Measurements from ENCODE around the gene STAT6.

Gene STAT6

DNA sequence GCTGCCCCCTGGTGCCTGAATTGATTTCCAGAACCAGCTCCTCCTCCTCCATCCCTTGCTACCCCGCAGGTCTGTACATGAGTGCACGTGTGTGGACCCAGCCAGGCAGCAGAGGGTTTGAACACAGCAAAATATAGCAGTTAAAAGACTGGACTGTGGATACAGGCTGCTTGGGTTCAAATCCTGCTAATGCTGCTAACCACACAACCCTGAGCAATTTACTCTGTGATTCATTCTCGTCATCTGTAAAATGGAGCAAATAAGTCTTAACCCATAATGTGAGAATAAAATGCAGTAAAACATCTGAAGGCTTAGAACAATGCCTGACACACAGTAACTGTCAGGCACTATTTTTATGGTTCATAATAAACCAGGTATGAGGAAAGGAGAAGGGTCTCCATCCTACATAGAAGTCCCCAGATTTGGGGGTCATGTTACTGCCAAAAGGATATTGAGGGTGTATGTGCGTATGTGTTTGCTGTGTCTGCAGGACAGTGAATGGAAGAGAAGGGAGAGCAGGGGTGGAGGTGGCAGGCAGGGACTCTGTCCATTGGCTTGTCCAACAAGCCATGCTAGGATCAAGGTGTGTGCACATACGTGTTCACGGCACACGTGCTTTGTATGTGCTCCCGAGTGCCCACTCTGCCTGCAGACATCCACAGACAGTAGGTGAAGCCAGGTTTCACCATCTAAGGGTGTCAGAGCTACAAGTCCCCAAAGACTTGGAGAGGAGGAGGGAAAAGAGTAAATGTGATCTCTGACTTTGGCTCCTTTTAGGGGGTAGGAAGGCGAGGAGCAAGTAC, 1.5 kb upstream of the STAT6 start:
- H3K79me2 ChIP-seq (ENCODE audit: insufficient read depth, low read length) = 0 out of 2 replicates have a peak, but pooled peaks cover 3% of the 10 kb centered on the region
- no peaks in the 10 kb centered on the region for H4K20me1 ChIP-seq (ENCODE audit: insufficient read depth, low read length)
- H3K27me3 ChIP-seq (ENCODE audit: insufficient read depth, low read length) = no peaks in the 10 kb centered on the region
- peak overlapping the region; percentile 78 for H3K4me2 ChIP-seq (ENCODE audit: low read length)
- H3K9me2 ChIP-seq (ENCODE audit: low read depth, low read length) = no peaks in the 10 kb centered on the region
- peak overlapping the region; percentile 82 for H3K4me3 ChIP-seq (ENCODE audit: low read depth, low read length, poor library complexity, severe bottlenecking)
- H3K9me3 ChIP-seq (ENCODE audit: low read length) = no peaks in the 10 kb centered on the region
- H2AFZ ChIP-seq (ENCODE audit: low read length) = no peak overlapping the region
- H3K27ac ChIP-seq (ENCODE audit: low read depth, low read length, poor library complexity, severe bottlenecking) = peak overlapping the region; percentile 87
- TF ChIP-seq CTCF (IDR thresholded peaks at IDR 0.05; ENCODE audit: low read length) (peak; percentile 89), EZH2 (IDR thresholded peaks at IDR 0.05; ENCODE audit: borderline replicate concordance, low read length) (no peak)
- H3K9ac ChIP-seq (ENCODE audit: low read length) = no peak overlapping the region; the same call in 1 of the 2 replicates
- H3K36me3 ChIP-seq (ENCODE audit: insufficient read depth, low read length) = peaks cover 10% of the 10 kb centered on the region; the same call in 1 of the 2 replicates
- H3K4me1 ChIP-seq (ENCODE audit: insufficient read depth, low read length, severe bottlenecking) = peaks cover 27% of the 10 kb centered on the region
- no peaks in the 10 kb centered on the region for H3F3A ChIP-seq (ENCODE audit: insufficient read depth, low read length)

DNA sequence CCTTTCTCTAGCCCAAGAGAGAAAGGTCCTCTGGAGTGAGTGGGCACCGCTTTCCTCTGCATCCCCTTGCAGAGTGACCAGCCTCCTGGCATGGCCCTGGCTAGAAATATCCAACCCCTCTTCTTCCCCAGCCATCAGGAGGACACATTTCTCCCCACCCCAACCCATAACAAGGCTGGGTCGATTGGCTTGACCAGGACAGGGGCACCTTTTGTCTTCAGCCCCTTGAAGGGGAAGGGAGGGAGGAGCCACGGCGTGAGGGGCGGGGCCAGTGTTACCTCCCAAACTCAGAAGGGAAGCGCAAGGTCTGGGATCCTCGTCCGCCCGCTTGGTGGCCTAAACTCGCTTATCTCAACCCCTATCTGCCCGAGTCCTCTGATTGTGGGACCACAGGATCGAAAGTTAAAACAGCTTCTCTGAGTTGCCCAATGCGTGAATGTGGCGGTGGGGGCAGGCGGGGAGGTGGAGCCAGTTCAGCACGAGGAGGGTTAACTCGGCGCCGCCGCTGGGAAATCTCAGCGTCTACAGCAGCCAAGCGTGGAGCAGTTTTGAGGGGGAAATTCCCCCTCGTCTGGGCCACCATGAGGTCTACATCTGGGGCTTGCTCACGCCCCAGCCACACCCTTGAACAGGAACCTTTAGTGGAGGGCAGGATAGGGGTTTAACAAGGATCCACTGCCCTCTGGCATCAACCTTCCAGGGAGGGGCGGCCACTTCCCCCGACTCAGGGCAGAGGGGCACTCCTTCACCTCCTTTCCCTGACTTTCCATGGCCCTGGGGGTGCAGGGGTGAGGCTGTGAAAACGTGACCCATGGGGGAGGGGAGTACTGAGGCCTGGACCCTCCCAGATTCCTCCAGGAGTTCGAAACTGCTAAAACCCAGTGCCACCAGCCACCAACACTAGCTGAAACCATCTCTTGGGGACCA, 795 bp downstream of the STAT6 start:
- H3K9me2 ChIP-seq (ENCODE audit: low read depth, low read length) = no peaks in the 10 kb centered on the region
- no peaks in the 10 kb centered on the region for H4K20me1 ChIP-seq (ENCODE audit: insufficient read depth, low read length)
- H3K9me3 ChIP-seq (ENCODE audit: low read length) = no peaks in the 10 kb centered on the region
- no peak overlapping the region for H2AFZ ChIP-seq (ENCODE audit: low read length)
- peaks cover 27% of the 10 kb centered on the region for H3K4me1 ChIP-seq (ENCODE audit: insufficient read depth, low read length, severe bottlenecking)
- peak overlapping the region; percentile 87 for H3K27ac ChIP-seq (ENCODE audit: low read depth, low read length, poor library complexity, severe bottlenecking)
- 0 out of 2 replicates have a peak, but pooled peaks cover 3% of the 10 kb centered on the region for H3K79me2 ChIP-seq (ENCODE audit: insufficient read depth, low read length)
- TF ChIP-seq EZH2 (IDR thresholded peaks at IDR 0.05; ENCODE audit: borderline replicate concordance, low read length) = no peak
- TF ChIP-seq CTCF (IDR thresholded peaks at IDR 0.05; ENCODE audit: low read length) = no peak
- H3K9ac ChIP-seq (ENCODE audit: low read length) = peak overlapping the region; percentile 94
- H3K27me3 ChIP-seq (ENCODE audit: insufficient read depth, low read length) = no peaks in the 10 kb centered on the region
- peak overlapping the region; percentile 78 for H3K4me2 ChIP-seq (ENCODE audit: low read length)
- H3F3A ChIP-seq (ENCODE audit: insufficient read depth, low read length) = no peaks in the 10 kb centered on the region
- H3K4me3 ChIP-seq (ENCODE audit: low read depth, low read length, poor library complexity, severe bottlenecking) = peak overlapping the region; percentile 82
- H3K36me3 ChIP-seq (ENCODE audit: insufficient read depth, low read length) = peaks cover 34% of the 10 kb centered on the region

GRCh38 chr12:57109207-57110103, 1.7 kb downstream of the STAT6 start:
- H3K9ac ChIP-seq (ENCODE audit: low read length) = peak overlapping the region; percentile 94; the same call in 1 of the 2 replicates
- H3F3A ChIP-seq (ENCODE audit: insufficient read depth, low read length) = no peaks in the 10 kb centered on the region
- H3K79me2 ChIP-seq (ENCODE audit: insufficient read depth, low read length) = 0 out of 2 replicates have a peak, but pooled peaks cover 3% of the 10 kb centered on the region
- H2AFZ ChIP-seq (ENCODE audit: low read length) = no peak overlapping the region
- H4K20me1 ChIP-seq (ENCODE audit: insufficient read depth, low read length) = no peaks in the 10 kb centered on the region
- TF ChIP-seq CTCF (IDR thresholded peaks at IDR 0.05; ENCODE audit: low read length) (no peak), EZH2 (IDR thresholded peaks at IDR 0.05; ENCODE audit: borderline replicate concordance, low read length) (no peak)
- no peaks in the 10 kb centered on the region for H3K27me3 ChIP-seq (ENCODE audit: insufficient read depth, low read length)
- H3K4me3 ChIP-seq (ENCODE audit: low read depth, low read length, poor library complexity, severe bottlenecking) = peak overlapping the region; percentile 82
- peak overlapping the region; percentile 78 for H3K4me2 ChIP-seq (ENCODE audit: low read length)
- no peaks in the 10 kb centered on the region for H3K9me2 ChIP-seq (ENCODE audit: low read depth, low read length)
- H3K36me3 ChIP-seq (ENCODE audit: insufficient read depth, low read length) = peaks cover 43% of the 10 kb centered on the region
- H3K27ac ChIP-seq (ENCODE audit: low read depth, low read length, poor library complexity, severe bottlenecking) = peak overlapping the region; percentile 87
- H3K4me1 ChIP-seq (ENCODE audit: insufficient read depth, low read length, severe bottlenecking) = peaks cover 27% of the 10 kb centered on the region
- no peaks in the 10 kb centered on the region for H3K9me3 ChIP-seq (ENCODE audit: low read length)
